ENCODE data around the gene FGD4. TPM values are rescaled to one million over a fixed set of nuclear protein-coding genes. Genes with fewer than 3 reads are reported as not detected.

The FGD4 gene
- total RNA-seq, 3 donors from 2014 or later = 50.5 to 57.8 (median 56.3) TPM

GRCh38 chr12:32679091-32679919 is 279.9 kb downstream of the FGD4 start, which contains the start of gene DNM1L:
Gene DNM1L, plus strand, starts transcription at chr12:32679301. Its CDS starts 63 bp downstream, at chr12:32679364.
- H3K27me3 ChIP-seq = no peaks in the 10 kb centered on the region
- DNase-seq (ENCODE audit: low spot score in 2 of 2) = peak; percentile 91
- TF ChIP-seq CTCF (IDR thresholded peaks at IDR 0.05) = no peak
- no peak for TF ChIP-seq POLR2A (IDR thresholded peaks at IDR 0.05)
- peak in 2 of 3 donors; percentile 62 to 72 for TF ChIP-seq POLR2AphosphoS5 (IDR thresholded peaks at IDR 0.05)
- H3K4me1 ChIP-seq = no peaks in the 10 kb centered on the region
- intact Hi-C loops (cut with DNase I; ENCODE audit: low total_unique reads) = no loop called here
- H3K36me3 ChIP-seq = no peaks in the 10 kb centered on the region
- peak within 1 kb of the TSS; percentile 92 to 95 for H3K27ac ChIP-seq
- no peaks in the 10 kb centered on the region for H3K9me3 ChIP-seq
- peak within 1 kb of the TSS; percentile 90 to 97 (median 95) for H3K4me3 ChIP-seq

GRCh38 chr12:32679920-32680237 is 280.5 kb downstream of the FGD4 start:
- Histone ChIP-seq H3K4me3 (peak overlapping the region; percentile 90 to 97 (median 95)), H3K36me3 (no peaks in the 10 kb centered on the region), H3K27ac (peak overlapping the region; percentile 92 to 95), H3K27me3 (no peaks in the 10 kb centered on the region), H3K9me3 (no peaks in the 10 kb centered on the region), H3K4me1 (no peaks in the 10 kb centered on the region)
- no peak for TF ChIP-seq CTCF (IDR thresholded peaks at IDR 0.05)
- no peak for TF ChIP-seq POLR2AphosphoS5 (IDR thresholded peaks at IDR 0.05)
- no peak for TF ChIP-seq POLR2A (IDR thresholded peaks at IDR 0.05)
- intact Hi-C loops (cut with DNase I; ENCODE audit: low total_unique reads) = no loop called here
- DNase-seq (ENCODE audit: low spot score in 2 of 2) = no peak

- Histone ChIP-seq H3K27ac (peak overlapping the region; percentile 92 to 95), H3K4me1 (no peaks in the 10 kb centered on the region), H3K9me3 (no peaks in the 10 kb centered on the region), H3K36me3 (no peaks in the 10 kb centered on the region), H3K4me3 (peak overlapping the region in 1 of 3 donors; percentile 90), H3K27me3 (no peaks in the 10 kb centered on the region)
- intact Hi-C loops (cut with DNase I; ENCODE audit: low total_unique reads) = no loop called here
- no peak for DNase-seq (ENCODE audit: low spot score in 2 of 2)
- TF ChIP-seq POLR2AphosphoS5 (IDR thresholded peaks at IDR 0.05) (no peak), POLR2A (IDR thresholded peaks at IDR 0.05) (no peak), CTCF (IDR thresholded peaks at IDR 0.05) (no peak)
Observed at GRCh38 chr12:32680787-32681186, 281.4 kb downstream of the FGD4 start.

- no peaks in the 10 kb centered on the region for H3K27me3 ChIP-seq
- no peaks in the 10 kb centered on the region for H3K4me1 ChIP-seq
- no peaks in the 10 kb centered on the region for H3K9me3 ChIP-seq
- H3K36me3 ChIP-seq = no peaks in the 10 kb centered on the region
- intact Hi-C loops (cut with DNase I; ENCODE audit: low total_unique reads) = no loop called here
- no peak overlapping the region for H3K4me3 ChIP-seq
- DNase-seq (ENCODE audit: low spot score in 2 of 2) = no peak
- no peak for TF ChIP-seq POLR2A (IDR thresholded peaks at IDR 0.05)
- no peak for TF ChIP-seq POLR2AphosphoS5 (IDR thresholded peaks at IDR 0.05)
- no peak for TF ChIP-seq CTCF (IDR thresholded peaks at IDR 0.05)
- H3K27ac ChIP-seq = peak overlapping the region in 1 of 2 donors; percentile 5
Observed at GRCh38 chr12:32681272-32681671, 281.9 kb downstream of the FGD4 start.

GRCh38 chr12:32686340-32686739 is 287.0 kb downstream of the FGD4 start:
- intact Hi-C loops (cut with DNase I; ENCODE audit: low total_unique reads) = no loop called here
- no peak overlapping the region for H3K27ac ChIP-seq
- H3K36me3 ChIP-seq = no peaks in the 10 kb centered on the region
- DNase-seq (ENCODE audit: low spot score in 2 of 2) = no peak
- TF ChIP-seq CTCF (IDR thresholded peaks at IDR 0.05) (no peak), POLR2A (IDR thresholded peaks at IDR 0.05) (no peak), POLR2AphosphoS5 (IDR thresholded peaks at IDR 0.05) (no peak)
- H3K27me3 ChIP-seq = no peaks in the 10 kb centered on the region
- H3K4me3 ChIP-seq = no peak overlapping the region
- H3K9me3 ChIP-seq = no peaks in the 10 kb centered on the region
- no peaks in the 10 kb centered on the region for H3K4me1 ChIP-seq
